Mucosa of stomach (tissue), 1 donor: ENCODE results near the gene KIAA0753.
"Not testable (repeated sequence)": the region's sequence is repeated elsewhere in the genome, so short reads cannot be mapped to it uniquely, and the experiment has no call there.

Experiments used
- H3K27me3 ChIP-seq: one replicate; pipeline ENCODE4 v1.7.0; 2013; ENCODE audit warnings: mild to moderate bottlenecking, low read length; ENCODE audit not compliant: control insufficient read depth, insufficient read depth
- H3K36me3 ChIP-seq: one replicate; pipeline ENCODE4 v1.7.0; 2013; ENCODE audit warnings: low read length; ENCODE audit not compliant: control insufficient read depth, insufficient read depth
- H3K4me1 ChIP-seq: one replicate; pipeline ENCODE4 v1.7.0; 2013; ENCODE audit warnings: mild to moderate bottlenecking, low read length; ENCODE audit not compliant: control insufficient read depth, insufficient read depth
- H3K4me3 ChIP-seq: one replicate; pipeline ENCODE4 v1.7.0; 2013; ENCODE audit warnings: low read length
- H3K9ac ChIP-seq: one replicate; pipeline ENCODE4 v1.7.0; 2013; ENCODE audit warnings: mild to moderate bottlenecking, low read length, moderate library complexity
- H3K9me3 ChIP-seq: one replicate; pipeline ENCODE4 v1.7.0; 2013; ENCODE audit warnings: mild to moderate bottlenecking, low read length, moderate library complexity; ENCODE audit not compliant: control insufficient read depth
- donor health status: Pancreatic carcinoma.

The KIAA0753 gene

DNA sequence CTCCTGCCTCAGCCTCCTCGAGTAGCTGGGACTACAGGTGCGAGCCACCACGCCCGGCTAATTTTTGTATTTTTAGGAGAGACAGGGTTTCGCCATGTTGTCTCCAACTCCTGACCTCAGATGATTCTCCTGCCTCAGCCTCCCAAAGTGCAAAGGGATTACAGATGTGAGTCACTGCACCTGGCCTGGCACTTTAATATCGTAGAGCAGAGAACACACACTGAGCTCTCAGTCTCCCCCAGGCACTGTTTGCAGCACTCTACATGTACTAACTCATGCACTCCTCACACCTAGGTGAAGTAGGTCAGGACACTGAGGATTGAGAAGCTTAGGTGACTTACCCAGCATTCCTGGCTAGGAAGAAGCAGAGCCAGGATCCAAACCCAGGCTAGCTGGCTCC lies 26.0 kb upstream of the KIAA0753 start:
- Histone ChIP-seq H3K4me1 (no peaks in the 10 kb centered on the region), H3K27me3 (no peaks in the 10 kb centered on the region), H3K9ac (no peak overlapping the region)

DNA sequence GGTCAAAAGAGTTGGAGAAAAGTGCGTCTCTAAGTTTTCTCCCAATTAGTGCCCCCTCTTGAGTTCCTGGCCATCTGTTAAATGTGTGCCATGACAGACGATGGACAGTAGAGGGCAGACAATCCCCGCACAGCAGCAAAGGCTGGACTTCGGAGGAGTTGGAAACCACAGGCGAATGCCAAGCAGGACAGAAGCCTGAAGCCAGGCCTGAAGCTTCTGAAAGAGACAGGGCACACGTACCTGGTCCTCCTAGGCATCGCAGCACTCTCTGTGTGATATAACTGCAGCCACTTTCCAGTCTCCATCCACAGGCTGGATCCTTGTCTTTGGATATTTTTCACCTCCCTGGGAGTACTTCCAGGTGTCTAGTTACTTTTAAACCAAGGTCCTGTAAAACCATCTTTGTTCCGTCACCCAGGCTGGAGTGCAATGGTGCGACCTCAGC lies 25.6 kb upstream of the KIAA0753 start:
- no peak overlapping the region for H3K9ac ChIP-seq
- no peaks in the 10 kb centered on the region for H3K4me1 ChIP-seq
- H3K27me3 ChIP-seq, result no peaks in the 10 kb centered on the region
- H3K9me3 ChIP-seq, result no peaks in the 10 kb centered on the region
- no peaks in the 10 kb centered on the region for H3K36me3 ChIP-seq
- no peak overlapping the region for H3K4me3 ChIP-seq

More for the DNA sequence above, 26.0 kb upstream of the KIAA0753 start:
- Histone ChIP-seq H3K9me3 (no peaks in the 10 kb centered on the region), H3K36me3 (no peaks in the 10 kb centered on the region), H3K4me3 (no peak overlapping the region)

DNA sequence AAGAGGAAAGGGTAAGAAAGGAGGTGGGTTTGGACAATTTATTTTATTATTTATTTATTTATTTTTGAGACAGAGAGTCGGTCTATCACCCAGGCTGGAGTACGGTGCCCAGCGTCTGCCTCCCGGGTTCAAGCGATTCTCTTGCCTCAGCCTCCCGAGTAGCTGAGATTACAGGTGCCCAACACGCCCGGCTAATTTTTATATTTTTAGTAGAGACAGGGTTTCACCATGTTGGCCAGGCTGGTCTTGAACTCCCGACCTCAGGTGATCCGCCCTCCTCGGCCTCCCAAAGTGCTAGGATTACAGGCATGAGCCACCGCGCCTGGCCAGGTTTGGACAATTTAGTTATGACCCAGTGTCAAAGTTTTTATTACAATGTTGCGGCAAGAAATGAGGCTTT lies 22.7 kb upstream of the KIAA0753 start:
- not testable (repeated sequence) for H3K36me3 ChIP-seq, H3K27me3 ChIP-seq, H3K9me3 ChIP-seq, H3K9ac ChIP-seq, H3K4me1 ChIP-seq, H3K4me3 ChIP-seq

GRCh38 chr17:6661464-6661848 lies 20.9 kb upstream of the KIAA0753 start:
- Histone ChIP-seq H3K4me1 (no peaks in the 10 kb centered on the region), H3K27me3 (peaks cover 12% of the 10 kb centered on the region), H3K4me3 (no peak overlapping the region), H3K9ac (no peak overlapping the region), H3K9me3 (no peaks in the 10 kb centered on the region), H3K36me3 (no peaks in the 10 kb centered on the region)

DNA sequence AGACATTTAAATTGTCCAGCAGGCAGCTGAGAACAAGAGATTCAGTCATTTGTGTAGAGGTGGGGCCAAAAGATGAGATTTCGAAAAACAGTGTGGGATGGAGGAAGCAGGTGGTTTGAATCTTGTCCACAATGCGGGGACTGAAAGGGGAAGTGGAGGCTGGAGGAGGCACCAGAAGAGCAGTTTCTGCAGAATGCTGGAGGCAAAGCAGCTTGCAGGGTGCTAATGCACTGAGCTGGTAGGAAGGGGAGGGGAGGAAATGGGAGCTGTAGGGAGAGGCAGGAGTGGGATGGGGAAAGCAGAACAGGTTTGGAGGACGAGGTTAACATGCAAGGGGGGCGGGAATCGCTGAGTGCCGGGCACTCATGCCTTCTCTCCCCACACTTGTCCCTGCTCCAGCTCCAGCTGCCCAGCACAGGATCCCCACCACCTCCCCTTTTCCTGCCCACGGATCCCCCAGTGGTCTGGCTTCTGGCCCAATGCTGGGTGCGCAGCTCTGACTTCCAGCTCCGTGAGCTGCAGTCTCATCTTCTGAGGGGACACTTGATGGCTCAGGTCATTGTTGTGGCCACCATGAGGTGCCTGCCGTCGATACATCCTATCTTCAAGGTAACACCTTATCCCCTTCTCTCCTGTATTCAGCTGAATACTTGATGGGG lies 20.4 kb upstream of the KIAA0753 start:
- Histone ChIP-seq H3K36me3 (no peaks in the 10 kb centered on the region), H3K4me1 (no peaks in the 10 kb centered on the region), H3K4me3 (no peak overlapping the region), H3K9me3 (no peaks in the 10 kb centered on the region), H3K27me3 (peaks cover 12% of the 10 kb centered on the region), H3K9ac (no peak overlapping the region)

DNA sequence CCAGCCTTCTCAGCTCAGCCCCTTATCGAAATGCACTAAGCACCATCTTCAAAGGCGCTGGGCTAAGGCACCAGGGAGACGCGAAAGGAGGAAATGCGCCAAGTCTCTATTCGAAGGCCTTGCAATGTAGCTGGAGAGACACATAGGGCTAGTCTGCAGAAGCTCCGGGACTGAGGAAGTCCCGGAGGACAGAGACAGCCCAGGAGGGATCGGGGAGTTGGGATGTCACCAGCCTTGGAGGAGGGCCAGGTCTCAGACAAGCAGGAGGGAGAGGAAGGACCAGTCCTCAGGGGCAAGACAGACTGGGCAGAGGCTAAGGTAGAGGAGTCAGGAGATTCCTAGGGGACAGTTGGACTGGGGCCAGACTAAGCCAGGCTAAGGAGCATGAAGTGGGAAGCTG lies 19.6 kb upstream of the KIAA0753 start:
- Histone ChIP-seq H3K27me3 (peaks cover 18% of the 10 kb centered on the region), H3K4me3 (no peak overlapping the region), H3K4me1 (peaks cover 4% of the 10 kb centered on the region), H3K9ac (no peak overlapping the region), H3K9me3 (no peaks in the 10 kb centered on the region), H3K36me3 (no peaks in the 10 kb centered on the region)

DNA sequence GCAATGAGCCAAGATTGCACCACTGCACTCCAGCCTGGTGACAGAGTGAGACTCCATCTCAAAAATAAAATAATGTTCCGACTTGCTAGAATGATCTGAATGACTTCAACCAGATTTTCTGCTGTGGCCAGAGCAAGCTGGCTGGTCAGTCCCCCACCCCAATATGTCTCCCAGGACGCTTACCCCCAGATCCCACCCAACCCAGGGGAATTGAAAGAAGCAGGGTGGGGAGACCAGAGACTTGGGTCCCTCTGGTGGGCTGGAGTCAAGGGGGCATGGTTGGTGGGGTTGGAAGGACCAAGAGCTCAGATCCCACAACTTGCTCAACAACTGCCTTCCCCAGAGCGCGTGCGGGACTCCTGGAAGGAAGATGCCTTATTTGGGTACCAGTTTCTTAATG lies 17.9 kb upstream of the KIAA0753 start:
- H3K4me3 ChIP-seq, H3K9ac ChIP-seq, H3K36me3 ChIP-seq, H3K9me3 ChIP-seq: not testable (repeated sequence)
- peaks cover 20% of the 10 kb centered on the region for H3K4me1 ChIP-seq
- peaks cover 27% of the 10 kb centered on the region for H3K27me3 ChIP-seq

GRCh38 chr17:6657633-6658287 lies 17.2 kb upstream of the KIAA0753 start:
- H3K4me1 ChIP-seq, result peaks cover 22% of the 10 kb centered on the region
- peaks cover 27% of the 10 kb centered on the region for H3K27me3 ChIP-seq
- no peaks in the 10 kb centered on the region for H3K9me3 ChIP-seq
- H3K36me3 ChIP-seq, result no peaks in the 10 kb centered on the region
- H3K4me3 ChIP-seq, result no peak overlapping the region
- H3K9ac ChIP-seq, result no peak overlapping the region

- not testable (repeated sequence) for H3K9ac ChIP-seq, H3K36me3 ChIP-seq, H3K9me3 ChIP-seq, H3K4me3 ChIP-seq
- Histone ChIP-seq H3K27me3 (peaks cover 30% of the 10 kb centered on the region), H3K4me1 (peaks cover 29% of the 10 kb centered on the region)
Measured at GRCh38 chr17:6656797-6657632, 16.5 kb upstream of the KIAA0753 start.

GRCh38 chr17:6655732-6656361 lies 15.3 kb upstream of the KIAA0753 start:
- not testable (repeated sequence) for H3K9ac ChIP-seq, H3K4me3 ChIP-seq, H3K36me3 ChIP-seq, H3K9me3 ChIP-seq
- Histone ChIP-seq H3K4me1 (peaks cover 33% of the 10 kb centered on the region), H3K27me3 (peaks cover 30% of the 10 kb centered on the region)

DNA sequence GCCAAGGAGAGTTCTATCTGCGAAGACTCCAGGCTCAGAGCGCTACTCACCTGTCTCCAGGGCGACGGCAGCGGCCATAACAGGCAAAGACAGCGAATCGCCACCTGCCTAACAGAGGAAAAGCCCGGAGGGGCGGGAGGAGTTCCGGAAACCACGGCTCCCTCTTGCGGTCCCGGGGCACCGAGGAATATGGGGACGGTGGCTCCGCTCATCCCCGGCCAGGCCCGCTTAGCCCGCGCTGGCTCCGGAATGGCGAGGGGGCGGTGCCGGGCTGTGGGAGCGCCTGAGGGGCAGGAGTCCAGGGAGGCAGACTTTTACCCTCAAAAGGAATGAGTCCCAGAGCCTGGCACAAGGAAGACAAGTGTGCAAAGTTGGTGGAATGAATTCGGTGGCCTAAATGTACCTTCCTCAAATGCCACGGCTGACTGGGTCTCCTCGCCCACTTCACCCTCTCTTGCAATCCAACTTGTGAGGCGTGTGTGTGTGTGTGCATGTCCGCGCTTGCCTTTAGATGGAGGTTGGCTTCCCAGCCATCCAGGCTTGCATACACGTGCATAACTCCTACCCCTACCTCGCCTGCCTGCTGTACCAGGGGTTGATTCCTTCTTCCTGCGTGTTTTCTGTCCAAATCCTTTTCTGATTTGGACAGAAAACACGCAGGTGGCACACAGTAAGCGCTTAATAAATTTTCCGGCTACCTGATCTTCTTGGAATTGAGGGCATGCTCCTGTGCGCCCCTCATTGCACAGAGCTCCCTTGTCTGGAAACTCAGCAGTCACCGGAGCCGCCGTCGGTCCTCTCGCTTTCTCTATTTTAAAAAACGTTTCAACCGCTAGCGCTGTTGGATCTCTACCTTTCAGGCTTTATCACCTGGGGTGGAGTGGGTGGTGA lies 14.6 kb upstream of the KIAA0753 start:
- H3K9ac ChIP-seq, result no peak overlapping the region
- no peaks in the 10 kb centered on the region for H3K9me3 ChIP-seq
- H3K4me3 ChIP-seq, result no peak overlapping the region
- peaks cover 39% of the 10 kb centered on the region for H3K4me1 ChIP-seq
- peaks cover 30% of the 10 kb centered on the region for H3K27me3 ChIP-seq
- H3K36me3 ChIP-seq, result no peaks in the 10 kb centered on the region
